Uterus (tissue), 2 donors: ENCODE data around the gene CNTN1.

Experiments
- POLR2A ChIP-seq, 2 donors: fragments of 450-650 bp; IDR thresholded peaks; one replicate each; pipeline ENCODE4 v1.6.1; 2016; ENCODE audit warnings: antibody characterized with exemption in 2 of 2, mild to moderate bottlenecking in 1 of 2, moderate library complexity in 1 of 2
- TF ChIP-seq, protein P1 (sequence below), 4 experiments: fragments of 200-600 bp in 2 of 4; fragments of 450-650 bp in 2 of 4; sonication (generic) in 2 of 4; IDR thresholded peaks; one replicate each; pipeline ENCODE4 v1.5.1; 2016 to 2019; ENCODE audit warnings: antibody characterized with exemption in 4 of 4, mild to moderate bottlenecking in 2 of 4, moderate library complexity in 1 of 4

DNA sequence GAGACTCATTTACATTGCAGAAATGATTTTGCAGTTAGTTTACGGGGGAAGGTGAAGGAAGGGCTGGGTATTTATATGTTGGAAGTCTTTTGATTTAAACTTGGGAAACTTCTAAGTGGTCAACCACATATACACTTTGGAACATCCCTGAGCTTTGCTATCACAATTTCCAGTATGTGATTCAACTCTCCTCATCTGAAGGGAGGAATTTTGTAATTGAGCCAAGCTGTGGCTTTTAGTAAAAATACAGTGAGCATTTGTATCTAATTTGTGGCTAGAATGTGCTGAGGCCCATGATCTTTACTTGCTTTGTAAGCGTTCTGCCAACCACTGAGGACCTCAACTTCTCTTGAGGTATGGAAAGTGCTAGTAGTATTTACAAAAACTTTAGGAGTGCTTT, 260.8 kb downstream of the CNTN1 start:
- TF ChIP-seq, protein P1, sequence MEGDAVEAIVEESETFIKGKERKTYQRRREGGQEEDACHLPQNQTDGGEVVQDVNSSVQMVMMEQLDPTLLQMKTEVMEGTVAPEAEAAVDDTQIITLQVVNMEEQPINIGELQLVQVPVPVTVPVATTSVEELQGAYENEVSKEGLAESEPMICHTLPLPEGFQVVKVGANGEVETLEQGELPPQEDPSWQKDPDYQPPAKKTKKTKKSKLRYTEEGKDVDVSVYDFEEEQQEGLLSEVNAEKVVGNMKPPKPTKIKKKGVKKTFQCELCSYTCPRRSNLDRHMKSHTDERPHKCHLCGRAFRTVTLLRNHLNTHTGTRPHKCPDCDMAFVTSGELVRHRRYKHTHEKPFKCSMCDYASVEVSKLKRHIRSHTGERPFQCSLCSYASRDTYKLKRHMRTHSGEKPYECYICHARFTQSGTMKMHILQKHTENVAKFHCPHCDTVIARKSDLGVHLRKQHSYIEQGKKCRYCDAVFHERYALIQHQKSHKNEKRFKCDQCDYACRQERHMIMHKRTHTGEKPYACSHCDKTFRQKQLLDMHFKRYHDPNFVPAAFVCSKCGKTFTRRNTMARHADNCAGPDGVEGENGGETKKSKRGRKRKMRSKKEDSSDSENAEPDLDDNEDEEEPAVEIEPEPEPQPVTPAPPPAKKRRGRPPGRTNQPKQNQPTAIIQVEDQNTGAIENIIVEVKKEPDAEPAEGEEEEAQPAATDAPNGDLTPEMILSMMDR (IDR thresholded peaks at IDR 0.05): no peak
- no peak for TF ChIP-seq POLR2A (IDR thresholded peaks at IDR 0.05)
